ENCODE results near the gene PLXNB3.

- TF ChIP-seq, protein P1, sequence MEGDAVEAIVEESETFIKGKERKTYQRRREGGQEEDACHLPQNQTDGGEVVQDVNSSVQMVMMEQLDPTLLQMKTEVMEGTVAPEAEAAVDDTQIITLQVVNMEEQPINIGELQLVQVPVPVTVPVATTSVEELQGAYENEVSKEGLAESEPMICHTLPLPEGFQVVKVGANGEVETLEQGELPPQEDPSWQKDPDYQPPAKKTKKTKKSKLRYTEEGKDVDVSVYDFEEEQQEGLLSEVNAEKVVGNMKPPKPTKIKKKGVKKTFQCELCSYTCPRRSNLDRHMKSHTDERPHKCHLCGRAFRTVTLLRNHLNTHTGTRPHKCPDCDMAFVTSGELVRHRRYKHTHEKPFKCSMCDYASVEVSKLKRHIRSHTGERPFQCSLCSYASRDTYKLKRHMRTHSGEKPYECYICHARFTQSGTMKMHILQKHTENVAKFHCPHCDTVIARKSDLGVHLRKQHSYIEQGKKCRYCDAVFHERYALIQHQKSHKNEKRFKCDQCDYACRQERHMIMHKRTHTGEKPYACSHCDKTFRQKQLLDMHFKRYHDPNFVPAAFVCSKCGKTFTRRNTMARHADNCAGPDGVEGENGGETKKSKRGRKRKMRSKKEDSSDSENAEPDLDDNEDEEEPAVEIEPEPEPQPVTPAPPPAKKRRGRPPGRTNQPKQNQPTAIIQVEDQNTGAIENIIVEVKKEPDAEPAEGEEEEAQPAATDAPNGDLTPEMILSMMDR (IDR thresholded peaks at IDR 0.05): no peak
- no peak for TF ChIP-seq POLR2A (IDR thresholded peaks at IDR 0.05)
- no peak for TF ChIP-seq POLR2AphosphoS5 (IDR thresholded peaks at IDR 0.05)
Observed at GRCh38 chrX:153735274-153735673, 28.8 kb upstream of the PLXNB3 start.
